ENCODE measurements around the gene ATP2B1.

The ATP2B1 gene

GRCh38 chr12:89650239-89650638 is 58.4 kb downstream of the ATP2B1 start:
- DNase-seq, result no peak

GRCh38 chr12:89649820-89650219 is 58.8 kb downstream of the ATP2B1 start:
- DNase-seq, result no peak

GRCh38 chr12:89649139-89649538 is 59.5 kb downstream of the ATP2B1 start:
- no peak for DNase-seq

- DNase-seq, result no peak
Measured at GRCh38 chr12:89648211-89648930, 60.3 kb downstream of the ATP2B1 start.

GRCh38 chr12:89645434-89645833 is 63.2 kb downstream of the ATP2B1 start:
- DNase-seq, result no peak

GRCh38 chr12:89642959-89643358 is 65.7 kb downstream of the ATP2B1 start:
- DNase-seq, result no peak

- no peak for DNase-seq
Measured at GRCh38 chr12:89636776-89637160, 71.9 kb downstream of the ATP2B1 start.

- DNase-seq, result no peak
Measured at GRCh38 chr12:89636052-89636775, 72.4 kb downstream of the ATP2B1 start.

- DNase-seq, result no peak
Measured at GRCh38 chr12:89634508-89634907, 74.1 kb downstream of the ATP2B1 start.

GRCh38 chr12:89632778-89633177 is 75.9 kb downstream of the ATP2B1 start:
- DNase-seq, result no peak

GRCh38 chr12:89622115-89622514 is 86.5 kb downstream of the ATP2B1 start:
- no peak for DNase-seq

GRCh38 chr12:89621521-89621920 is 87.1 kb downstream of the ATP2B1 start:
- DNase-seq, result no peak

GRCh38 chr12:89619764-89620163 is 88.9 kb downstream of the ATP2B1 start:
- no peak for DNase-seq

GRCh38 chr12:89618113-89618862 is 90.3 kb downstream of the ATP2B1 start:
- DNase-seq, result no peak

GRCh38 chr12:89610366-89610765 is 98.3 kb downstream of the ATP2B1 start:
- no peak for DNase-seq

GRCh38 chr12:89603678-89604077 is 105.0 kb downstream of the ATP2B1 start:
- no peak for DNase-seq

- no peak for DNase-seq
Measured at GRCh38 chr12:89597770-89598169, 110.9 kb downstream of the ATP2B1 start.

- no peak for DNase-seq
Measured at GRCh38 chr12:89597210-89597609, 111.4 kb downstream of the ATP2B1 start.

GRCh38 chr12:89593873-89594272 is 114.8 kb downstream of the ATP2B1 start:
- DNase-seq, result no peak

- no peak for DNase-seq
Measured at GRCh38 chr12:89593233-89593632, 115.4 kb downstream of the ATP2B1 start.

GRCh38 chr12:89589753-89590152 is 118.9 kb downstream of the ATP2B1 start:
- no peak for DNase-seq

- no peak for DNase-seq
Measured at GRCh38 chr12:89578499-89578898, 130.1 kb downstream of the ATP2B1 start.

- DNase-seq, result no peak
Measured at GRCh38 chr12:89576572-89577220, 131.9 kb downstream of the ATP2B1 start.

Measured in stimulated activated CD4-positive, alpha-beta T cell treated with anti-CD3 and anti-CD28 coated beads, Interleukin-12 subunit alpha, Interleukin-12 subunit beta, amount 100 ng/mL, for 4 hours (primary cell).